Hippocampal formation (tissue), 2 donors: ENCODE measurements around the gene TMEM86B.

Source experiments
- DNase-seq, 2 donors: peaks; one replicate each; lab custom pipeline; 2025; lab: John Stamatoyannopoulos, UW

Gene TMEM86B

GRCh38 chr19:55228403-55229031, at the start of gene TMEM86B:
Gene TMEM86B (minus strand): TSS chr19:55228763. CDS start chr19:55228741, 22 bp downstream.
- DNase-seq = no peak

- no peak for DNase-seq
Observed at GRCh38 chr19:55277494-55277893, 48.9 kb upstream of the TMEM86B start.

GRCh38 chr19:55276720-55277430, 48.3 kb upstream of the TMEM86B start:
- no peak for DNase-seq

GRCh38 chr19:55275851-55276719, 47.5 kb upstream of the TMEM86B start:
- DNase-seq = no peak

GRCh38 chr19:55273978-55274707, 45.6 kb upstream of the TMEM86B start:
- no peak for DNase-seq

- no peak for DNase-seq
Observed at GRCh38 chr19:55272142-55272541, 43.6 kb upstream of the TMEM86B start.

GRCh38 chr19:55270172-55270942, 41.8 kb upstream of the TMEM86B start:
- DNase-seq = no peak

GRCh38 chr19:55269299-55269698, 40.7 kb upstream of the TMEM86B start:
- no peak for DNase-seq

- DNase-seq = no peak
Observed at GRCh38 chr19:55266840-55267239, 38.3 kb upstream of the TMEM86B start.

GRCh38 chr19:55266404-55266803, 37.8 kb upstream of the TMEM86B start:
- DNase-seq = no peak

- no peak for DNase-seq
Observed at GRCh38 chr19:55265723-55266386, 37.3 kb upstream of the TMEM86B start.

GRCh38 chr19:55265173-55265572, 36.6 kb upstream of the TMEM86B start:
- DNase-seq = no peak

GRCh38 chr19:55264531-55264930, 36.0 kb upstream of the TMEM86B start:
- DNase-seq = no peak

GRCh38 chr19:55262359-55262758, 33.8 kb upstream of the TMEM86B start:
- DNase-seq = no peak

- DNase-seq = no peak
Observed at GRCh38 chr19:55261671-55262126, 33.1 kb upstream of the TMEM86B start.

GRCh38 chr19:55259540-55260210, 31.1 kb upstream of the TMEM86B start:
- DNase-seq = no peak

- peak; percentile 96 to 98 for DNase-seq
Observed at GRCh38 chr19:55258828-55259539, 30.4 kb upstream of the TMEM86B start, which contains the start of gene PPP6R1. Gene PPP6R1 (minus strand): TSS chr19:55259017. CDS start chr19:55247103, 11,914 bp downstream.

GRCh38 chr19:55258476-55258827, 29.9 kb upstream of the TMEM86B start:
- no peak for DNase-seq
